ENCODE measurements around the gene GPR160. TPM values are rescaled to one million over a fixed set of nuclear protein-coding genes. Genes with fewer than 3 reads are reported as not detected.

The GPR160 gene
- total RNA-seq, 1 donor from 2014 or later = 1.2 TPM

- H3K27ac ChIP-seq = no peak overlapping the region
- H3K4me1 ChIP-seq = no peaks in the 10 kb centered on the region
- intact Hi-C loops (cut with DNase I) = no loop called here
- DNase-seq (ENCODE audit: extremely low spot score in 2 of 2) = no peak
- TF ChIP-seq CTCF (IDR thresholded peaks at IDR 0.05) = no peak
- TF ChIP-seq POLR2A (IDR thresholded peaks at IDR 0.05) = no peak
- TF ChIP-seq POLR2AphosphoS5 (IDR thresholded peaks at IDR 0.05; ENCODE audit: insufficient read depth in 1 of 2, low read depth in 1 of 2) = no peak
- no peaks in the 10 kb centered on the region for H3K36me3 ChIP-seq
- no peaks in the 10 kb centered on the region for H3K9me3 ChIP-seq
- H3K4me3 ChIP-seq = no peak overlapping the region
- no peaks in the 10 kb centered on the region for H3K27me3 ChIP-seq
These were observed 25.9 kb downstream of the GPR160 start for GRCh38 chr3:170063691-170064090.

- no peak for TF ChIP-seq CTCF (IDR thresholded peaks at IDR 0.05)
- no peak for TF ChIP-seq POLR2A (IDR thresholded peaks at IDR 0.05)
- no peak for TF ChIP-seq POLR2AphosphoS5 (IDR thresholded peaks at IDR 0.05; ENCODE audit: insufficient read depth in 1 of 2, low read depth in 1 of 2)
- no peak for DNase-seq (ENCODE audit: extremely low spot score in 2 of 2)
- Histone ChIP-seq H3K36me3 (no peaks in the 10 kb centered on the region), H3K4me3 (no peak overlapping the region), H3K9me3 (no peaks in the 10 kb centered on the region), H3K4me1 (no peaks in the 10 kb centered on the region), H3K27me3 (no peaks in the 10 kb centered on the region), H3K27ac (no peak overlapping the region)
- intact Hi-C loops (cut with DNase I) = no loop called here
These were observed 26.3 kb downstream of the GPR160 start for GRCh38 chr3:170064108-170064507.

GRCh38 chr3:170075441-170076091 is 37.8 kb downstream of the GPR160 start:
- no peak overlapping the region for H3K27ac ChIP-seq
- no peak overlapping the region for H3K4me3 ChIP-seq
- no peak for TF ChIP-seq POLR2AphosphoS5 (IDR thresholded peaks at IDR 0.05; ENCODE audit: insufficient read depth in 1 of 2, low read depth in 1 of 2)
- no peak for TF ChIP-seq CTCF (IDR thresholded peaks at IDR 0.05)
- no peak for TF ChIP-seq POLR2A (IDR thresholded peaks at IDR 0.05)
- no peak for DNase-seq (ENCODE audit: extremely low spot score in 2 of 2)
- no peaks in the 10 kb centered on the region for H3K36me3 ChIP-seq
- intact Hi-C loops (cut with DNase I) = no loop called here
- no peaks in the 10 kb centered on the region for H3K9me3 ChIP-seq
- no peaks in the 10 kb centered on the region for H3K4me1 ChIP-seq
- no peaks in the 10 kb centered on the region for H3K27me3 ChIP-seq

GRCh38 chr3:170076715-170077238 is 39.0 kb downstream of the GPR160 start:
- Histone ChIP-seq H3K9me3 (no peaks in the 10 kb centered on the region), H3K27ac (no peak overlapping the region), H3K4me1 (no peaks in the 10 kb centered on the region), H3K4me3 (no peak overlapping the region), H3K27me3 (no peaks in the 10 kb centered on the region), H3K36me3 (no peaks in the 10 kb centered on the region)
- intact Hi-C loops (cut with DNase I) = no loop called here
- TF ChIP-seq POLR2AphosphoS5 (IDR thresholded peaks at IDR 0.05; ENCODE audit: insufficient read depth in 1 of 2, low read depth in 1 of 2) (no peak), CTCF (IDR thresholded peaks at IDR 0.05) (no peak), POLR2A (IDR thresholded peaks at IDR 0.05) (no peak)
- no peak for DNase-seq (ENCODE audit: extremely low spot score in 2 of 2)

GRCh38 chr3:170077361-170077760 is 39.6 kb downstream of the GPR160 start:
- TF ChIP-seq POLR2AphosphoS5 (IDR thresholded peaks at IDR 0.05; ENCODE audit: insufficient read depth in 1 of 2, low read depth in 1 of 2) = no peak
- TF ChIP-seq POLR2A (IDR thresholded peaks at IDR 0.05) = no peak
- no peak for TF ChIP-seq CTCF (IDR thresholded peaks at IDR 0.05)

More at GRCh38 chr3:170077361-170077760, 39.6 kb downstream of the GPR160 start:
- no peak overlapping the region for H3K27ac ChIP-seq
- DNase-seq (ENCODE audit: extremely low spot score in 2 of 2) = no peak
- H3K4me1 ChIP-seq = no peaks in the 10 kb centered on the region
- intact Hi-C loops (cut with DNase I) = no loop called here
- H3K4me3 ChIP-seq = no peak overlapping the region
- no peaks in the 10 kb centered on the region for H3K27me3 ChIP-seq
- H3K36me3 ChIP-seq = no peaks in the 10 kb centered on the region
- H3K9me3 ChIP-seq = no peaks in the 10 kb centered on the region

Data from vagina (tissue), 2 donors.